Activated naive CD4-positive, alpha-beta T cell (primary cell): ENCODE data around the gene PLS3.
A peak's percentile ranks its signal among the peaks of the same experiment; 100 is the strongest.
"Not testable (repeated sequence)": the region's sequence is repeated elsewhere in the genome, so short reads cannot be mapped to it uniquely, and the experiment has no call there.

Experiments
- DNase-seq, 4 experiments: peaks; one replicate each; lab custom pipeline; 2025; lab: John Stamatoyannopoulos, UW

Gene PLS3

DNA sequence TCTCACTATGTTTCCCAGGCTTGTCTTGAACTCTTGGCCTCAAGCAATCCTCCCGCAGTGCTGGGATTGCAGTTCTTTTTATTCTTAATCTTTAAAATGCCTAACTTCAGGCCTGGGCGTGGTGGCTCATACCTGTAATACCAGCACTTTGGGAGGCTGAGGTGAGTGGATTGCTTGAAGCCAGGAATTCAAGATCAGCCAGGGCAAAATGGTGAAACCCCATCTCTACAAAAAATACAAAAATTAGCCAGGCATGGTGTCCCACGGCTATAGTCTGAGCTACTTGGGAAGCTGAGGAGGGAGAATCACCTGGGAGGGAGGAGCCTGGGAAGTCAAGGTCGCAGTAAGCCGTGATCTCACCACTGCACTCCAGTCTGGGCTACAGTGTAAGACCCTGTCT is 45.9 kb downstream of the PLS3 start:
- no peak for DNase-seq

DNA sequence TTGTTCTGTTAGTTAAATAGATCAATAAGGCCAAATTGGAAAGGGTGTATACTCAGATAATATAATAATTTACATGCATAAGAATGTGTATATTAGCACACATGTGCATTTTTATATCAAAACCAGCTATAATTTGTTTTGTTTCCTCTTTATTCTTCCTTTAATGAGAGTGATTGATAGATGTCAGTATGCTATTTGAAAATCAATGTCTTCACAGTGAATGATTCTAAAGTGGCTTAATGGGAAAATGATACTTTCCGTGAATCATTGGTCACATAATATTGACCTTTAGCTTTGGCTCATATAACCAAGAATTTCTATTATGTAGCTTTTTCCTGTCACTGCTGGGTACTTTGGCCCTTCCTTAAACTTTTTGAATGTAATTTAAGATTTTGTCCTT is 48.6 kb downstream of the PLS3 start:
- no peak for DNase-seq

DNA sequence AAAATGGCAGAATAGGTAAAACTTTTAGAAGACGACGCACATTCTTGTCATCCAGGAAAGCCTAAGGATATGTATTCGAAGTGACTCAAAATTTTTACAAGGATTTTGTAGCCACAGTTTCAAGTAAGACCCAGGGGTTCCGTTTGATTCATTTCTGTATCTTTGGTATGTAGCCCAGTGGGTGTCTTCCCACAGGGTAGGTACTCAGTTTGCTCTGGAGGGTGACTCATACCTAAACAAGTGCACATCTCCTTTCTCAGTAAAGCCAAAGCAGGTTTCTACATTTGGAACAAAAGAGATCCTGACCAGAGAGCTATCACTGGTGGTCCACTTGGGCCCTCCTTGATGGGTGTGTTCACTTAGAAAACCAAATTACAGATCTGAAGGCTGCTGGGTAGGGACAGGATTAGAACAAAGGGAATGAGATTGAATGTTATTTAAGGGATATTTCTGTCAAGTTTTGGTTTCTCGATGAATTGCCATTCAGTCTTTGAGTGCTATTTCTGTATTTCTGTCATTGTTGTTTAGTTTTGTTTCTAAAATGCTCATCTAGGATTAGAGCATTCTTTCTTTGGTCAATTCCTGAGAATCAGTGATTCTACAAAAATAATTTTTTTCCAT is 56.1 kb downstream of the PLS3 start:
- DNase-seq = no peak

DNA sequence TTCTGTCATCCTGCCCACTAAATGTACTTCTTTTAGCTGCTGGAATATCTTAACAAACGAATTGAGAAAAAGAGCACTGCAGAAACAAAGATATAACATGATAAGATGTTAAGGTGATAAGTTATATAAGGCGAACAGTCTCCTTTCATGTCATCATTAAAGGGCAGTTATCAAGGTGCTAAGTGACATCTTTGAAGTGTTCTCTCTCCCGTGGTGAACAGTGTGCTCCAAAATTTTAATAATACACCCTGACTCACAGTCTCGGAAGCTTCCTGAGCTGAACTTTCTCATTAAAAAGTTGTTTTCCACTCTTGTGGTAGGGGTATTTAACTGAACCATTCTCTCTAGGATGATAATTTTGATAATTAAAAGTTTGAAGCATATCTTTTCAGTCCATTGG is 61.6 kb downstream of the PLS3 start:
- DNase-seq = no peak

DNA sequence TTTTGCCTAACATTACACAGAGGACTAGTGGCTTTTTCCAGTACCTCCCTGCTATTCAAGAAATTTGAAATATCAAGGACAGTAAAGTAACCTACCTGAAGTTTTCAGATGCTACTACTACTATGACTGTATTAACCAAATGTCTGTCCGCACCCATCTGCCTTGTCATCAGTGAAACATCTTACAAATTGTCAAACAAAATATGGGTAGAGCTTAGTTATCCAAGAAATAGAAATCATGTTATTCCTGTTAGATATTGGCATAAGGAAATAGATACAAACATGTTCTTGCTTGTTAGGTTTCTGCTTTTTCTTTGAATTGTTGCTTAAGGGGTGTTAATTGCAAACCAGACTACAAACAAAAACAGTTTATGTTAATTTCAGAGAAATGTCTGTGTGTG is 63.9 kb downstream of the PLS3 start:
- no peak for DNase-seq

DNA sequence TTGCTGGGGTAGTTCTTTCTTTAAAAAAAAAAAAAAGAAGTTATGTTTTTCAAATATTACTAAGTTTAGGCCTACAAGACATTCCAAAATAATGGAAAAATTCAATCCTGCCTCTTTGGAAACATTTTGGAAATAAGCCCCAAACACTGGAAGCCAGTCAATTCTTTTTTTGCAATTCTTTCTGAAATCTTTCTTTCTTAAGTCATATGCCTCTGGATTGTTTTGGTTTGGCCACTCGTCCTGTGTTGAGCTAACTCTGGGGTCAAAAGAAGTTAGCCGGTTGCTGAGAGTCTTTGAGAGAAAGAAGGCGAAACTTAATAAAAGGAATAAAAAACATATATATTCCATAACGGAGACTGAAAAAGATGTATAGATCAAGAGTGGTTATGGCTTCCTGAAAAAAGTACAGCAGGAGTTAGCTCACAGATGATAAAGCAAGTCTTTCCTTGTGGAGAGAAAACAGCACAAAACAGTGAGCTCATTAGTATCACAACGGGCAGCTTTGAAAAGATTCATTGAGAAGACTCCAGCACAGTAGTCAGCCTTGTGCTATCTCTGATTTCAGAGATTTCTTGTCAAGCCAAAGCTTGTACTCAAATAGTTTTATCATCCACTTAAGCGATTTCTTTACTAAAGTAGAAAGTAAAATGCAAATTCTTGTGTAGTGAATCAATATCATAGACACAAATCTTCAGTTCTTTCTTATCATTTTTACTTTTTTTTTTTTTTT is 64.8 kb downstream of the PLS3 start:
- DNase-seq = no peak

DNA sequence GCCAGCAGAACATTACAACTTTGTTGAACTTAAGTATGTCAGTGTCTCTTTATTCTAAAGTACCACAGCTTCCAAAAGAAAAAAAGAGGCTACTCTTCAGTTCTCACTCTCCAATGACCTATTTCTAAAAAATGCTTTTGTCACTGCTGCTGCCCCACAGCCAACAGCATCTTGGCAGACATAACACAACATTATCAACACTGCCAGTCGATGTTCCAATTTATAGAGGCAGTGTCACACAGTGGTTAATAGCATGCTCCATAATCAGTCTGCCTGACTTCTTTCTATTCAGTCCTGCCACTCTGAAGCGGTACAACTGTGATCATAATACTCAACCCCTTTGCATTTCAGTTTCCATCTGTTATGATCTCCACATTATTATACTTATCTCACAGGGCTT is 69.2 kb downstream of the PLS3 start:
- no peak for DNase-seq

DNA sequence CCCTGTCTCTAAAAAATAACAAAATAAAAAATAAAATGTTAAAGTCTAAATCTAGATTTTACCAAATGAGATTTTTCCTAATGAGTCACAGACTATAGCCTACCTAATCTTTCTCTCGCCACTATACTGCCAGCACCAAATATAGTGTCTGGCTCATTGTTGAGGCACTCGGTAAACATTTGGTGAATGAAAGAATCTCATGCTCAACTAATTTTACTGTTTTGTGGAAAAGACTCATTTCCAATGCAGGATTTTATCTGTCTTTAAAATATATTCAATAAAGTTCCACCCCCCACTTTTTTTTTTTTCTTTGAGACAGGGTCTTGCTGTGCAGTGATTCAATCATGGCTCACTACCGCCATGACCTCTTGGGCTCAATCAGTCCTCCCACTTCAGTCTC is 71.5 kb downstream of the PLS3 start:
- DNase-seq = no peak

DNA sequence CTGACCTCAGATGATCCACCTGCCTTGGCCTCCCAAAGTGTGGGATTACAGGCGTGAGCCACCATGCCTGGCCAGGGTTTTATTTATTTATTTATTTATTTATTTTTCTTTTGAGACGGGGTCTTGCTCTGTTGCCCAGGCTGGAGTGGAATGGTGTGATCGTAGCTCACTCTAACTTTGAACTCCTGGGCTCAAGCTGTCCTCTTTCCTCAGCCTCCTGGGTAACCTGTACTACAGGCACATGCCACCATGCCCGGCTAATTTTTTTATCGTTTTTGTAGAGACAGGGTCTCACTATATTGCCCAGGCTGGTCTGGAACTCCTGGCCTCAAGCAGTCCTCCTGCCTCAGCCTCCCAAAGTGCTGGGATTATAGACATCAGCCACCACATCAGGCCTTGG is 72.4 kb downstream of the PLS3 start:
- DNase-seq = not testable (repeated sequence)

DNA sequence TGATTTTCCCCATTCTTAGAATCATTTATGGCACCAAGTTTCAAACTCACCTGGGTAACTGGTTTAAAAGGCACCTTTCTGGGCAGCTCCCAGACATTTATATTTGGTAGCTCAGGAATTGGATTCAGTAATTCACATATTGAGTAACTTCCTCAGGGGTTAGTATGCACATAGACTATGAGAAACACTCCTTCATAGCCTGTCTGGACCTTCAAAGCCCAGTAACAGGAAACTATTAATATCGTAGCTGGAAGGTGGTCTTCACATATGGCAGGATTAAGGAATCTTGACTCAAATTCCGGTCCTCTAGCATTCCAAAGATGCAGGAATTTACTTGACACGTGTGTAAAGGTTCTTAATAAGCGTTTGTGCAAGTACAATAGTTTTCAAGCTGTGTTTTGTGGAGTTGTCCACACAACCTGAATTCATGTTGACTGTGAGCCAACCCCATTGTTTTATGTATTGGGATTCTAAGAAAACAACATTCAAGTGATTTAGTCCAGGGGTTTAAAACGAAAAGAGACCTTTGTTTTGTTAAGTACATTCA is 78.4 kb downstream of the PLS3 start:
- DNase-seq = no peak

DNA sequence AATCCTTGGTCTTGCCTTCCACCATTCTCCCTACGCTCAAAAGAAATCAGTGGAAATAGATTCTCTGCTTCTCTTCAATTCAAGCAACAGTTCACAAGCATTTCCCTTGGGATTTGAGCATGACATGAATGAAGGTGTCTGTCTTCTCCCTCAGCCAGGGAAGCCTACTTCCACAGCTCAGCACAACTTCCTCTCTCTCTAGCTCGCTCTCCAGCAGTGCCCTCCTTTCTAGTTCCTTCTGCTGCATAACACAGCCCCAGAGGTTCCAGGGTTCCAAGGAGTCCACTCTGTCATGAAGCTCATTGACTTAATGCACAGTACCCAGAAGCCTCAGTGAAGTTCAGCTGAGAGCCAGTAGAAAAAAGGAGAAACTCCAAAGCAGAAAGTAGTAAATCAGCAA is 81.3 kb downstream of the PLS3 start:
- no peak for DNase-seq

DNA sequence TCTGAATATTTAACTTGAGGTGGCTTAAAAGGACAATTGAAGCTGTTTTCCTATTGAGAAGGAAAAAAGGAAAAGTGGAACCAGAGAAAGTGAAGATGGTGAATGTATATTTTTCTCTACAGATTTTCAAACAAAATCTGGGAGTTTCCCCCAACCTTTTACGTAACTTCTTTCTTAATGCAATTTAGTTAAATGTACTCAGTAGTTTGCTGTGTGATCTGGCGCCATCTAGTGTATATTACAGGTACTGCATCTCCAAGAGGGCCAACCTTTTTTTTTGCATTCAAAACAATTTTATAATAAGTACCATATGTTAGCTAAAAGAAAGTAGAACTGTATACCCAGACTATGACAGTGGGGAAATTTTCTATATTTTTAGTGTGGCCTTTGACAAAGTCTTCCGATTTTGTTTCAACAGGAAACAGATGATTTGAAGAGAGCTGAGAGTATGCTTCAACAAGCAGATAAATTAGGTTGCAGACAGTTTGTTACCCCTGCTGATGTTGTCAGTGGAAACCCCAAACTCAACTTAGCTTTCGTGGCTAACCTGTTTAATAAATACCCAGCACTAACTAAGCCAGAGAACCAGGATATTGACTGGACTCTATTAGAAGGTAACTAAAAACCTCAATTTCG is 82.0 kb downstream of the PLS3 start:
- DNase-seq = peak in 1 of 4 experiments; percentile 0

DNA sequence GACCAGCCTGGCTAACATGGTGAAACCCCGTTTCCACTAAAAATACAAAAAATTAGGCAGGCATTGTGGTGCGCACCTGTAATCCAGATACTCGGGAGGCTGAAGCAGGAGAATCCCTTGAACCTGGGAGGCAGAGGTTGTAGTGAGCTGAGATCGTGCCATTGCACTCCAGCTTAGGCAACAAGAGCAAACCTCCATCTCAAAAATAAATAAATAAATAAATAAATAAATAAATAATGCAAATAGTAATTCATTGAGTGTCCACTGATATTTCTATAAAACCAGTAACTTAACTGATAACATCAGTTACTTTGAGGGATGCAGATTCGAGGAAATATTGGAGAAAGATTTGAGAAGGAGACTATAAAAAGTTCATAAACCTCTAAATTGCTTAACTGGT is 83.4 kb downstream of the PLS3 start:
- not testable (repeated sequence) for DNase-seq

DNA sequence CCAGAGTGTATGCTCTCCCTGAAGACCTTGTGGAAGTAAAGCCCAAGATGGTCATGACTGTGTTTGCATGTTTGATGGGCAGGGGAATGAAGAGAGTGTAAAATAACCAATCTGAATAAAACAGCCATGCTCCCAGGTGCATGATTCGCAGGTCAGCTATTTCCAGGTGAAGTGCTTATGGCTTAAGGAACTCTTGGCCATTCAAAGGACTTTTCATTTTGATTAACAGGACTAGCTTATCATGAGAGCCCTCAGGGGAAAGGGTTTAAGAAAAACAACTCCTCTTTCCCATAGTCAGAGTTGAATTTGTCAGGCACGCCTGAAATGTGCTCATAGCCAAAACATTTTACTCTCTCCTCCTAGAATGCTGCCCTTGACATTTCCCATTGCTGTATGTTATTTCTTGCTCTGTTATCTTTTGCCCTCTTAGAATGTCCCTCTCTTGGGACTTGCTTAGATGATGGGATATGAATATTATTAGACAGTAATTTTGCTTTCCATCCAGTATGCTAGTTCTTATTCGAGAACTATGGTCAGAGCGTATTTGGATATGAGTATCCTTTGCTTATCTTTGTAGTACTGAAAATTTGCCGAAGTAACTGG is 88.6 kb downstream of the PLS3 start:
- DNase-seq = no peak

DNA sequence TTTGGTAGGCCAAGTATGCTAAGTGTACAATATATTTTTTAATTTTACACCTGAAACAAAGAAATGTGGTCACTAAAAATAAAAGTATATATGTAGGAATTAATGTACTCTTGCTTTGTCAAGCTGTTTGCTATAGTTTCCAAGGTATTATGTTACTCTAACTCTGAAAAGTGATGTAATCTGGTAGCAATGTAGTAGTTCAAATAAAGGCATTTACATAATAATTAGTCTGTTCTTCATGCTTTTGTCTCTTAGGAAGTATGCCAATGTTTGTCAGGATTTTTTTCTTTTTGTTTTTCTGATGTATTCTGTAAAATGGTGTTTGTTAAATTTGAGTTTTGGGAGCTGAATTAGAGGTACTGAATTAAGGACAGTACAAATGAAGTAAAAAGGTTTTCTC is 89.5 kb downstream of the PLS3 start:
- DNase-seq = no peak

DNA sequence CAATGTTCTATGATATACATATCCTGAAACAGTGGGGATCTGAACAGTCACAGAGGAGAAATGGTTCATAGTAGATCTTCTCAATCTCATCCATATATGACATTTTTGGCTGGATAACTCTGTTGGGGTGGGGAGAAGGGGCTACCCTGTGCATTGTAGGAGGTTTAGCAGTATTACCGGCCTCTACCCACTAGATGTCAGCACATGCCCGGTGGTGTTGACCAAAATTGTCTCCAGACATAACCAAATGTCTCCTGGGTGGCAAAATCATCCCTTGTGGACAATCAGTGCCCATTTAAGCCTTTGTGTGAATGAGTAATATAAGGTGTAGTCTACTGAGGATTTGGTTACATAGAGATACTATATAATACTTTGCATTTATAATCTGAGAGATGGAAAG is 89.9 kb downstream of the PLS3 start:
- DNase-seq = no peak

DNA sequence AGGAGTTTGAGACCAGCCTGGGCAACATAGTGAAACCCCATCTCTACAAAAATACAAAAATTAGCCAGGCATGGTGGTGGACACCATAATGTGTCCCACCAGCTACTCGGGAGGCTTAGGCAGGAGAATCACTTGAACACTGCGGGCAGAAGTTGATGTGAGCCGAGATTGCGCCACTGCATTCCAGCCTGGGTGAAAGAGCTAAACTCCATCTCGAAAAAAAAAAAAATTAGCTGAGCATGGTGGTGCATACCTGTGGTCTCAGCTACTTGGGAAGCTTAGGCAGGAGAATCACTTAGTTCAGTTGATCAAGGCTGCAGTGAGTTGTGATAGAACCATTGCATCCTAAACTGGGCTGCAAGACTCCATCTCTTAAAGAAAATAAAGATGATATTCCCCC is 91.2 kb downstream of the PLS3 start:
- no peak for DNase-seq

DNA sequence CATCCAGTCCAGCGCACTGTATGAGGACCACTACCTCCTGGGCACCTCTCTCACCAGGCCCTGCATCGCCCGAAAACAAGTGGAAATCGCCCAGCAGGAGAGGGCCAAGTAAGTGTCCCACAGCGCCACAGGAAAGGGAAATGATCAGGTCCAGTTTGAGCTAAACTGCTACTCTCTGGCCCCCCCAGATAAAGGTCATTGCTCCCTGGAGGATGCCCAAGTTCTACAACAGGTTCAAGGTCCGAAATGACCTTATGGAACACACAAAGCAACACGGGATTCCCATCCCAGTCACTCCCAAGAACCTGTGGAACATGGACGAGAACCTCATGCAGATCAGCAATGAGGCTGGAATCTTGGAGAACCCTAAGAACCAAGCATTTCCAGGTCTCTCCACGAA is 104.1 kb downstream of the PLS3 start:
- DNase-seq = no peak

DNA sequence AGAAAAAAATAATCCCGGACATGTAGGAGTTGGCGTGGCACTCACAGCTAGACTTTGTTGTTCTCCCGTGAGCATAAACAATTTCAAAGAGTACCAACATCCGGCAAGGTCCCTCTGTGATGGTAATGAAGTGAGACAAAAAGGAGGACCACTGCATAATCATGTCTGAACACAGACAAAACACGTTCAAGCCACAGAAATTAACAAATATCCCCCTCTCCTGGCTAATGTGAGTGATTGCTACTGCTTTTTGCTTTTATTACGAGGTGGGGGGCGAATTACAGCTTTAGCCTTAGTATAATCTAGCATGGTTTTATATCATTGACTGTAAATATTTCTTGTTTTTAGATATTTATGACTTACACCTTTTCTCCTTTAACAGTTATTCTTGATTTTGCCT is 118.5 kb downstream of the PLS3 start:
- no peak for DNase-seq

DNA sequence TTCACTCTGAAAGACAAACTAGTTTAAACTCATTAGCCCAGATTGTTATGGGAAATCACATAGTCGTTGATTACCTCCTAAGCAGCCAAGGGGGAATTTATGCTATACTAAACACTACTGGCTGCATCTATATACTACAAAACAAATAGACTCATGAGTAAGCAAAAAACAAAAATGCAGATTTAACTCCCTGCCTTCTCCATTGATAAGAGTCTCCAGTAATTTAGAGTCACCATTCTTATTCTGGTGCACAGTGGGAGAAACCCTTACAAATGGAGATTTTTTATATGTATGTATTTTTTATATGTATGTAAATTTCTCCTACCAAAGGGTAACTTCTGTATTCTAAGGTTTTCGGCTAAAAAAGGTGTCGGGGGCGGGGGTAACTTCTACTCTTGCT is 126.6 kb downstream of the PLS3 start:
- no peak for DNase-seq

DNA sequence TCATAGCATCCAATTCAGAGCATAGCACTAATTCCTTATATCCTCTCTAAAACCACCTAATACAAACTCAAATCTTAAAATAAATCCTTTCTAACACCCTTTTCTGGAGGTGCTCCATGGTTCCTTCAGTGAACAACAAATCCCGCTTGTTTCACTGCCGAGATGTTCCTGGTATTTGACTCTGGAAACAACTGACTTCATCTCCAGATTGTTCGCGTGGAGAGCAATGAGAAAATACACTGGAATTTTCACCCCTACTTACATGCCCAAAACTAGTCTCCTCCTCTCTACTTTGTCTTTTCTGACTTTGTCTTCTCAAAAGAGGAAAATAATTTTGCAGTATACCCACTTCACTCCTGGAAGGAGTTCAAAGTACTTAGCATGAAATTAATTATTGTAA is 129.0 kb downstream of the PLS3 start:
- no peak for DNase-seq

DNA sequence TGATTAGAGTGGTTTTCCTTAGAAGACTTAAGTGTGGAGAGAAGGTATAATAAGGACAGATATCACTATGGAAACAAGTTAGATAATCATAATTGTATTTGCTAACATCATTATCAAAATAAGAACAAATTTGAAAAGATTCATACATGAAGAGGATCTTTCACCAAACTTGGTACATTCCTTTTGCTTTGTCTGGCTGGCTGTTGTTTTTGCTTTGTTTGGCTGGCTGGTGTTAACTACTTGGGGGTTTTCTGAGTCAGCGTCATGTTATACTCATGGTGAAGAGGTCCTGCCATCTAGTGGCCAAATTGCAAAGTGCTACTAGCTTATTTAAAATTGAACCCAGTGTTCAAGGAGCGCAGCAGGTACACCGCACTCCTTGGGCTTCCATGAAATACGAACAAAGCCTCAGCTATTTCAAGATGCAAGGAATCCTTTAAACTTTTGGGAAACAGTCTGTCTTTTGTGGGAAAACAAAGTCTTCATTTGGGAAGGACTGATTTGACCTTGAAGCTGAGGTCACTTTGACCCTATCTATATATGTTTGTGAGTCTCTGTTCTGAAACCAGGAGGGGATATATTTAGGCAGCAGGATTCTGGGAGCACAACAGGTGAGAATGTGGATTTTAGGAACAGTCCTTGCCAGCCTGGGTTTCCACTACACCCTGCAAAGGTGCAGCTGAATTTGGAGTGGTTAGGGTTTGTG is 129.7 kb downstream of the PLS3 start:
- DNase-seq = no peak
